Uterus (tissue), 4 donors: ENCODE results near the gene VWA7. TPM values are rescaled to one million over a fixed set of nuclear protein-coding genes. Genes with fewer than 3 reads are reported as not detected.
"Not testable (repeated sequence)": the region's sequence is repeated elsewhere in the genome, so short reads cannot be mapped to it uniquely, and the experiment has no call there.

Source experiments
- DNase-seq, 2 donors: peaks; one replicate each; pipeline ENCODE4 v3.0.0-alpha.2; 2019 to 2020
- H3K27ac ChIP-seq, 2 donors: fragments of 200-600 bp; sonication (generic); 1 replicate in 1 of 2; 2 replicates in 1 of 2; pipeline ENCODE4 v1.5.1; 2016 to 2018
- H3K27me3 ChIP-seq, 2 donors: fragments of 200-600 bp; sonication (generic); one replicate each; pipeline ENCODE4 v1.5.1; 2018 to 2019; ENCODE audit warnings: control low read depth in 1 of 2
- H3K36me3 ChIP-seq, 2 donors: fragments of 200-600 bp; sonication (generic); one replicate each; pipeline ENCODE4 v1.5.1; 2019; ENCODE audit warnings: control low read depth in 1 of 2
- H3K4me1 ChIP-seq, 2 donors: fragments of 200-600 bp; sonication (generic); one replicate each; pipeline ENCODE4 v1.5.1; 2018 to 2019; ENCODE audit warnings: control low read depth in 1 of 2
- H3K4me3 ChIP-seq, 2 donors: fragments of 200-600 bp; sonication (generic); 1 replicate in 1 of 2; 2 replicates in 1 of 2; pipeline ENCODE4 v1.5.1; 2018 to 2019; ENCODE audit warnings: mild to moderate bottlenecking in 1 of 2
- H3K9me3 ChIP-seq, 2 donors: fragments of 200-600 bp; sonication (generic); one replicate each; pipeline ENCODE4 v1.5.1; 2019; ENCODE audit warnings: control low read depth in 1 of 2
- CTCF ChIP-seq, 4 experiments: fragments of 200-600 bp in 2 of 4; fragments of 450-650 bp in 2 of 4; sonication (generic) in 2 of 4; IDR thresholded peaks; one replicate each; pipeline ENCODE4 v1.5.1; 2016 to 2019; ENCODE audit warnings: antibody characterized with exemption in 4 of 4, mild to moderate bottlenecking in 2 of 4, moderate library complexity in 1 of 4
- POLR2A ChIP-seq, 2 donors: fragments of 450-650 bp; IDR thresholded peaks; one replicate each; pipeline ENCODE4 v1.6.1; 2016; ENCODE audit warnings: antibody characterized with exemption in 2 of 2, mild to moderate bottlenecking in 1 of 2, moderate library complexity in 1 of 2
- intact Hi-C: fragments of 100-400 bp; cut with DNase I; formaldehyde crosslinking; loops from one replicate; pipeline ENCODE4 v1.15.1; 2023; ENCODE audit warnings: low total_unique reads
- total RNA-seq, 4 donors: library from RNA; depleted of rRNA in 3 of 4; stranded (reverse); fragments of >200 nt in 3 of 4; gene quantifications; one replicate each; pipeline versions ENCODE4 v1.1.0 to v1.2.4, GENCODE V29; 2014 to 2023
- donor health status: DM: yes; HTN: yes; CAD: no.

The VWA7 gene
- total RNA-seq, 4 donors from 2014 or later, result 0.88 to 24.1 (median 3.1) TPM

GRCh38 chr6:31796993-31797385, 19.9 kb upstream of the VWA7 start:
- H3K27me3 ChIP-seq, result no peaks in the 10 kb centered on the region
- H3K4me1 ChIP-seq, result no peaks in the 10 kb centered on the region
- no peaks in the 10 kb centered on the region for H3K9me3 ChIP-seq
- TF ChIP-seq CTCF (IDR thresholded peaks at IDR 0.05), result no peak
- no peak for TF ChIP-seq POLR2A (IDR thresholded peaks at IDR 0.05)
- DNase-seq, result no peak
- H3K36me3 ChIP-seq, result no peaks in the 10 kb centered on the region
- intact Hi-C loops, result loop anchor here (10.0 kb wide), 1 partner anchor 62 kb away; the partner anchor contains the start of gene CLIC1
- H3K4me3 ChIP-seq, result no peak overlapping the region
- H3K27ac ChIP-seq, result peak overlapping the region in 1 of 2 donors; percentile 97

GRCh38 chr6:31795616-31796298, 18.6 kb upstream of the VWA7 start, which contains the start of gene VARS1:
VARS1 (minus strand) TSS chr6:31795752; CDS start chr6:31795217, 535 bp downstream.
- Histone ChIP-seq H3K4me1 (no peaks in the 10 kb centered on the region), H3K27me3 (no peaks in the 10 kb centered on the region), H3K9me3 (no peaks in the 10 kb centered on the region), H3K36me3 (no peaks in the 10 kb centered on the region), H3K27ac (peak within 1 kb of the TSS; percentile 90 to 97), H3K4me3 (peak within 1 kb of the TSS; percentile 73 to 88)
- peak; percentile 90 to 91 for DNase-seq
- intact Hi-C loops, result loop anchor here (10.0 kb wide), 1 partner anchor 61 kb away; the partner anchor contains the start of gene CLIC1
- peak; percentile 77 to 99 (median 89) for TF ChIP-seq CTCF (IDR thresholded peaks at IDR 0.05)
- TF ChIP-seq POLR2A (IDR thresholded peaks at IDR 0.05), result peak; percentile 55 to 72

- H3K4me1 ChIP-seq, result no peaks in the 10 kb centered on the region
- TF ChIP-seq POLR2A (IDR thresholded peaks at IDR 0.05) (no peak), CTCF (IDR thresholded peaks at IDR 0.05) (no peak)
- H3K27me3 ChIP-seq, result no peaks in the 10 kb centered on the region
- intact Hi-C loops, result loop anchor here (10.0 kb wide), 1 partner anchor 60 kb away; the partner anchor contains the start of gene CLIC1
- peak overlapping the region; percentile 73 to 88 for H3K4me3 ChIP-seq
- H3K36me3 ChIP-seq, result no peaks in the 10 kb centered on the region
- H3K9me3 ChIP-seq, result no peaks in the 10 kb centered on the region
- peak overlapping the region; percentile 90 to 97 for H3K27ac ChIP-seq
- peak in 1 of 2 donors; percentile 38 for DNase-seq
These were observed 17.9 kb upstream of the VWA7 start for GRCh38 chr6:31794866-31795615.

- no peak for DNase-seq
- Histone ChIP-seq H3K27me3 (no peaks in the 10 kb centered on the region), H3K27ac (peak overlapping the region; percentile 90 to 97), H3K9me3 (no peaks in the 10 kb centered on the region), H3K36me3 (no peaks in the 10 kb centered on the region), H3K4me3 (peak overlapping the region; percentile 73 to 88), H3K4me1 (no peaks in the 10 kb centered on the region)
- intact Hi-C loops, result loop anchor here (10.0 kb wide), 1 partner anchor 60 kb away; the partner anchor contains the start of gene CLIC1
- TF ChIP-seq CTCF (IDR thresholded peaks at IDR 0.05), result no peak
- TF ChIP-seq POLR2A (IDR thresholded peaks at IDR 0.05), result no peak
These were observed 17.3 kb upstream of the VWA7 start for GRCh38 chr6:31794294-31794865.

- intact Hi-C loops, result loop anchor here (10.0 kb wide), 1 partner anchor 59 kb away; the partner anchor contains the start of gene CLIC1
- H3K9me3 ChIP-seq, DNase-seq, H3K4me3 ChIP-seq, H3K4me1 ChIP-seq, H3K27me3 ChIP-seq, H3K36me3 ChIP-seq: not testable (repeated sequence)
- H3K27ac ChIP-seq, result peak overlapping the region; percentile 90 to 97
These were observed 16.8 kb upstream of the VWA7 start for GRCh38 chr6:31793927-31794245.
